ENCODE results near the gene HMGCLL1. TPM values are rescaled to one million over a fixed set of nuclear protein-coding genes. Genes with fewer than 3 reads are reported as not detected.

HMGCLL1 gene
- total RNA-seq: not detected

GRCh38 chr6:55578537-55579363 lies at the start of gene HMGCLL1:
HMGCLL1 (minus strand) TSS chr6:55579192; CDS start chr6:55579055, 137 bp downstream.
- CTCF ChIA-PET: no interaction called here
- no peak for DNase-seq
- H3K9me3 Mint-ChIP-seq (ENCODE audit: low read depth): peaks cover 2% of the 10 kb centered on the region
- no peaks in the 10 kb centered on the region for H3K4me1 Mint-ChIP-seq
- H3K36me3 Mint-ChIP-seq: no peaks in the 10 kb centered on the region
- no peak for ATAC-seq
- H3K27ac Mint-ChIP-seq: no peak within 1 kb of the TSS
- no peaks in the 10 kb centered on the region for H3K27me3 Mint-ChIP-seq
- H3K4me3 Mint-ChIP-seq: no peak within 1 kb of the TSS

- no peak for DNase-seq
- Mint-ChIP-seq H3K27ac (no peak overlapping the region), H3K4me3 (no peak overlapping the region), H3K36me3 (no peaks in the 10 kb centered on the region), H3K27me3 (no peaks in the 10 kb centered on the region), H3K9me3 (ENCODE audit: low read depth) (peaks cover 3% of the 10 kb centered on the region), H3K4me1 (no peaks in the 10 kb centered on the region)
- CTCF ChIA-PET: no interaction called here
- no peak for ATAC-seq
These were observed 43.0 kb upstream of the HMGCLL1 start for GRCh38 chr6:55621993-55622392.

GRCh38 chr6:55621244-55621643 lies 42.3 kb upstream of the HMGCLL1 start:
- DNase-seq (no peak), ATAC-seq (no peak)
- no peaks in the 10 kb centered on the region for H3K4me1 Mint-ChIP-seq
- H3K4me3 Mint-ChIP-seq: no peak overlapping the region
- H3K36me3 Mint-ChIP-seq: no peaks in the 10 kb centered on the region
- CTCF ChIA-PET: no interaction called here
- peaks cover 4% of the 10 kb centered on the region for H3K9me3 Mint-ChIP-seq (ENCODE audit: low read depth)
- no peak overlapping the region for H3K27ac Mint-ChIP-seq
- H3K27me3 Mint-ChIP-seq: no peaks in the 10 kb centered on the region

GRCh38 chr6:55617272-55617671 lies 38.3 kb upstream of the HMGCLL1 start:
- H3K4me3 Mint-ChIP-seq: no peak overlapping the region
- no peaks in the 10 kb centered on the region for H3K27me3 Mint-ChIP-seq
- no peak for ATAC-seq
- no peak for DNase-seq
- CTCF ChIA-PET: no interaction called here
- H3K36me3 Mint-ChIP-seq: no peaks in the 10 kb centered on the region
- no peak overlapping the region for H3K27ac Mint-ChIP-seq
- peaks cover 2% of the 10 kb centered on the region for H3K9me3 Mint-ChIP-seq (ENCODE audit: low read depth)
- H3K4me1 Mint-ChIP-seq: no peaks in the 10 kb centered on the region

GRCh38 chr6:55604021-55604420 lies 25.0 kb upstream of the HMGCLL1 start:
- no peak for ATAC-seq
- no peak overlapping the region for H3K4me3 Mint-ChIP-seq
- no peaks in the 10 kb centered on the region for H3K27me3 Mint-ChIP-seq
- H3K9me3 Mint-ChIP-seq (ENCODE audit: low read depth): peaks cover 5% of the 10 kb centered on the region
- DNase-seq: no peak
- H3K4me1 Mint-ChIP-seq: no peaks in the 10 kb centered on the region
- CTCF ChIA-PET: no interaction called here
- no peaks in the 10 kb centered on the region for H3K36me3 Mint-ChIP-seq
- no peak overlapping the region for H3K27ac Mint-ChIP-seq

GRCh38 chr6:55601120-55601519 lies 22.1 kb upstream of the HMGCLL1 start:
- Mint-ChIP-seq H3K27me3 (no peaks in the 10 kb centered on the region), H3K9me3 (ENCODE audit: low read depth) (peaks cover 2% of the 10 kb centered on the region), H3K36me3 (no peaks in the 10 kb centered on the region), H3K27ac (no peak overlapping the region), H3K4me3 (no peak overlapping the region), H3K4me1 (no peaks in the 10 kb centered on the region)
- DNase-seq (no peak), ATAC-seq (no peak)
- CTCF ChIA-PET: no interaction called here

GRCh38 chr6:55594442-55594841 lies 15.4 kb upstream of the HMGCLL1 start:
- H3K4me1 Mint-ChIP-seq: no peaks in the 10 kb centered on the region
- no peak overlapping the region for H3K4me3 Mint-ChIP-seq
- peaks cover 2% of the 10 kb centered on the region for H3K9me3 Mint-ChIP-seq (ENCODE audit: low read depth)
- no peaks in the 10 kb centered on the region for H3K27me3 Mint-ChIP-seq
- no peaks in the 10 kb centered on the region for H3K36me3 Mint-ChIP-seq
- ATAC-seq (no peak), DNase-seq (no peak)
- CTCF ChIA-PET: no interaction called here
- H3K27ac Mint-ChIP-seq: no peak overlapping the region

GRCh38 chr6:55584654-55585354 lies 5.8 kb upstream of the HMGCLL1 start:
- DNase-seq (no peak), ATAC-seq (no peak)
- Mint-ChIP-seq H3K27me3 (no peaks in the 10 kb centered on the region), H3K36me3 (no peaks in the 10 kb centered on the region), H3K4me1 (no peaks in the 10 kb centered on the region), H3K4me3 (no peak overlapping the region), H3K27ac (no peak overlapping the region), H3K9me3 (ENCODE audit: low read depth) (peaks cover 3% of the 10 kb centered on the region)
- CTCF ChIA-PET: no interaction called here

GRCh38 chr6:55576811-55577210 lies 2.2 kb downstream of the HMGCLL1 start:
- no peaks in the 10 kb centered on the region for H3K27me3 Mint-ChIP-seq
- CTCF ChIA-PET: no interaction called here
- DNase-seq: no peak
- H3K27ac Mint-ChIP-seq: no peak overlapping the region
- no peaks in the 10 kb centered on the region for H3K4me1 Mint-ChIP-seq
- no peaks in the 10 kb centered on the region for H3K36me3 Mint-ChIP-seq
- no peak overlapping the region for H3K4me3 Mint-ChIP-seq
- no peak for ATAC-seq
- peaks cover 4% of the 10 kb centered on the region for H3K9me3 Mint-ChIP-seq (ENCODE audit: low read depth)

GRCh38 chr6:55574556-55574955 lies 4.4 kb downstream of the HMGCLL1 start:
- Mint-ChIP-seq H3K9me3 (ENCODE audit: low read depth) (peaks cover 4% of the 10 kb centered on the region), H3K36me3 (no peaks in the 10 kb centered on the region), H3K4me1 (no peaks in the 10 kb centered on the region), H3K27ac (no peak overlapping the region), H3K4me3 (no peak overlapping the region), H3K27me3 (no peaks in the 10 kb centered on the region)
- CTCF ChIA-PET: no interaction called here
- ATAC-seq: no peak
- no peak for DNase-seq

- H3K36me3 Mint-ChIP-seq: no peaks in the 10 kb centered on the region
- no peaks in the 10 kb centered on the region for H3K27me3 Mint-ChIP-seq
- DNase-seq (no peak), ATAC-seq (no peak)
- H3K4me1 Mint-ChIP-seq: no peaks in the 10 kb centered on the region
- no peak overlapping the region for H3K4me3 Mint-ChIP-seq
- H3K27ac Mint-ChIP-seq: no peak overlapping the region
- peaks cover 7% of the 10 kb centered on the region for H3K9me3 Mint-ChIP-seq (ENCODE audit: low read depth)
- CTCF ChIA-PET: no interaction called here
These were observed 9.4 kb downstream of the HMGCLL1 start for GRCh38 chr6:55569638-55570037.

GRCh38 chr6:55568808-55569439 lies 10.1 kb downstream of the HMGCLL1 start:
- H3K4me1 Mint-ChIP-seq: no peaks in the 10 kb centered on the region
- H3K9me3 Mint-ChIP-seq (ENCODE audit: low read depth): peaks cover 10% of the 10 kb centered on the region
- DNase-seq: no peak
- H3K4me3 Mint-ChIP-seq: no peak overlapping the region
- CTCF ChIA-PET: no interaction called here
- no peak for ATAC-seq
- no peaks in the 10 kb centered on the region for H3K27me3 Mint-ChIP-seq
- no peak overlapping the region for H3K27ac Mint-ChIP-seq
- H3K36me3 Mint-ChIP-seq: no peaks in the 10 kb centered on the region

- Mint-ChIP-seq H3K27me3 (no peaks in the 10 kb centered on the region), H3K27ac (no peak overlapping the region), H3K36me3 (no peaks in the 10 kb centered on the region), H3K9me3 (ENCODE audit: low read depth) (peaks cover 9% of the 10 kb centered on the region), H3K4me1 (no peaks in the 10 kb centered on the region), H3K4me3 (no peak overlapping the region)
- no peak for DNase-seq
- CTCF ChIA-PET: no interaction called here
- no peak for ATAC-seq
These were observed 11.4 kb downstream of the HMGCLL1 start for GRCh38 chr6:55567558-55567957.
